HL-60/S4 treated with phorbol 12-myristate 13-acetate at 8.2 ng/mL for 4 days and 3 days (cell line): Measurements from ENCODE around the gene AMZ2.

Experiments used
- in situ Hi-C: fragments of 300-500 bp; cut with MboI; formaldehyde crosslinking; loops from 2 replicates; pipeline ENCODE4 v1.15.0; 2022; ENCODE audit warnings: low sequenced_read_pairs

Gene AMZ2

GRCh38 chr17:68290268-68290954 is 42.6 kb downstream of the AMZ2 start:
- in situ Hi-C loops: no loop called here

DNA sequence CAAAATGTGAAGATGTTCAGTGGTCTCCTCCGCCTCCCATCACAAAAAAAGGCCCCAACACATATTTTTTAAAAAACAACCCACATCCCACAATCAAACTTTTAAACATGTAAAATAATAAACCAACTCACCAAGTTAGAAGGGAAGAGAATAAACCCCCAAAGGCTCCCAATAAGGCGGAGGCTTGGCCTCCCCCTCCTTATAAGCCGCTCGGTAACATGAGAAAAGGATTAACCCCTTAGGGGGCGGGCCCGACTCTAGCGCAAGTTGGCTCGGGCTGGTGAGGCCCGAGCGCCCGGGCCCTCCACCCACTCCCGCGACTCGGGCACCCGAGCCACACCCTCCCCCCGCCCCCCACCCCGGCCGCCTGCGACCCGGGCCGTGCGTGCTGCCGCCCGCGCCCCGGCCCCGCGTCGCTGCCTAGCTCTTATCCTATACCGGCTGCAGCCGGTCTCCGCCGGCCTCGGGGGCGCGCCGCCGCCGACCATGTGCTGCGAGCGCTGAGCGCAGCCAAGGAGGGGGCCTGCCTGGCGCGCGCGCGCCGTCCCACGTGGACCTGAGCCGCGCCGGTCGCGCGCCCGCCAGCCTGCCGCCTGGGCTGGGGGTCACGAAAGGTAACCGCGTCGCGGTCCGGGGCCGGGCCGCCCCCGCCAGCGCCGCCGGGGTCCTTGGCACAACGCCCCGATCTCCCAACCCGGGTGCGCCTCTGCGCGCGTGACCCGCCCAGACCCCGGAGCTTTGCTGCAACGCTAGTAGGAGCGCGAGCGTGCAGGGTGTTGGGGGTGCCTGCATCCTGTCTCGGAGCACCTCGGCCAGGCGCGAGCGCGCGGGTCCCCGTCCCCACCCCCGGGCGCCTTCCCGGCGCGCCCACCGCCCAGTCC is 43.4 kb downstream of the AMZ2 start, which contains the start of the genes ARSG and SLC16A6:
ARSG (plus strand) TSS at position 541 of the 881 bp plus-strand sequence. CDS start 15,999 bp downstream, outside the sequence.
SLC16A6 (minus strand) TSS at position 173 of the 881 bp plus-strand sequence. CDS start 12,807 bp downstream, outside the sequence.
- in situ Hi-C loops: no loop called here

DNA sequence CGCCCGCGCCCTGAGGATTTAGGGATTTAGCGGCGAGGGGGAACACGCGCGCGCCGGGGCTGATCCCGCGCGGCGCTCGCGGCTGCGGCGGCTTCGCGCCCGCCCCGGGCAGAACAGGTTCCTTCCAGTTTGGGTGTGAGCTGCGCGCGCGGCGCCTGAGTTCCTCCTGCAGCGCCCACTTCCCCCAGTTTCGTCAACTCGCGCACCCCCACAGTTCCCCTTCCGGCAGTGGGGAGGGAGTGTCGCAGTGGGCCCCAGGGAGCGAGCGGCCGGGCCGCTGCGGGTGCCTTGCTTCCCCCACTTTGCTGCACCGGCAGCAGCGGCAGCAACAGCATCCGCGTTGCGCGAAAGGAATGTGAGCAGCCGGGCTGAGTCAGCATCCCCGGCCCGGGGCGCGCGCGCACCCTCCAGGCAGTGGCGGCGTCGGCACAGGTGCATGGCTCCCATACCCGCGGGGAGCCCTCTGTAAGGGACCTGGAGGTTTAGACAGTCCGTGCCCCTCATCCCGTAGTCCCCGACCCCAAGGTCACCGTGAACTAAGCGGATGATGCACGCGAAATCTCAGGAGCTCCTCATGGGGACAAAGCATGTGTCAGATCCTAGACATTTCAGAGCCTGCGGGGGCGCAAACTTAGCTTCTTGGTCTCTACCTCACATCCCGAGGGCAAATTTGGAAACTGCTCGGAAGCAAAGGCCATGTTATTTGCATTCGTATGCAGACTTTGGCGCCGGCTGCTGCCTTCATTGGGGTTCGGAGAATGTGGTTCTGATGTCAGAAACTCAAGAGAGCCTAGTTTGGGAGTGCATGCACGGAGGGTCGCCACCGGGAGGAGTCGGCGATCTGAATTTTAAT is 44.2 kb downstream of the AMZ2 start:
- in situ Hi-C loops: no loop called here

DNA sequence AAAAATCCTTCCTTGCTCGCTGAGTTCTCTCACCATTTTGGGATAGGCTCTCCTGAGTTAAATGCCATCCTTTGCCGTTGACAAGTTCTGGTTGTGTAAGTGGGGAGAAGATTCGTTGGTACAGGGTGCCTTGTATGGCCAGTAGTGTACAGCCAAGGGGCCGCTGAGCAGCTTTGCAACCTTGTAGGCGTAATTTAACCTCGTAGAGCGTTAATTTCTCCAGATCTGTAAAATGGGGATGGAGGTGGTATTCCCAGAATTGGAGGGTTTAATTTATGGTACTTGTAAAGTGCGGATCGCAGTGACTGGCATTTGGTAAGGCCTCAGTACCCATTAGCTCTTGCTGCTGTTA is 44.8 kb downstream of the AMZ2 start:
- in situ Hi-C loops: no loop called here

DNA sequence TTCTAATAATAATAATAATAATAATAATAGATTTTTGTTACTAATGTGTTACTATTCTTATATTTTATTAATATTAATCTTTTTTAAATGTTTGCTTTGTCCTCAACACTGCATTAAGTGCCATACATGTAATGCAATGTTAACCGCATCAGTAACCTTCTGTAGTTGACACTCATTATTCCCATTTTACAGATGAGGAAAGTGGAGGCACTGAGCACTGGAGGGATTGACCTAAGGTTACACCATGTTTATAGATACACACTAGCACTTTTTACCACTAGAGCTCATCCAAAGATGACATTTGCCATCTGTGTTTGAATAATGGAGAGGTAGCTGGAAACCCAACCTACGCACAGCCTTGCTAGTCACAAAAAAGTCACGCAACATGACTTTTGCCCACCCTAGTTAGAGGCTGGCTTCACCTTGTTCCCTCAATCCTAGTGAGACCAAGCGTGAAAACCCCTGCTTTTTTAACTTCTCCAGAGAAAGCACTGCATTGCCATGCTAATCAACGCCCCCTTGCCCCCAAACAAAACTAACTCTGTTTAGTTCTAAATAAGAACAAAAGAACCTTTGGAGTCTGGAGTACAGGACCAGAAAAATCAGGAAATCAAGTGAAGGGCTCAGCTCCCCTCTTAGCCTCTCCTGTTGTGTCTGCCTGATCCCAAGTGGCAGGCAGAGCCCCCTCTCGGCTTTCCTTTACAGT is 45.8 kb downstream of the AMZ2 start:
- in situ Hi-C loops: no loop called here

- in situ Hi-C loops: no loop called here
Measured at GRCh38 chr17:68294196-68294555, 46.3 kb downstream of the AMZ2 start.

DNA sequence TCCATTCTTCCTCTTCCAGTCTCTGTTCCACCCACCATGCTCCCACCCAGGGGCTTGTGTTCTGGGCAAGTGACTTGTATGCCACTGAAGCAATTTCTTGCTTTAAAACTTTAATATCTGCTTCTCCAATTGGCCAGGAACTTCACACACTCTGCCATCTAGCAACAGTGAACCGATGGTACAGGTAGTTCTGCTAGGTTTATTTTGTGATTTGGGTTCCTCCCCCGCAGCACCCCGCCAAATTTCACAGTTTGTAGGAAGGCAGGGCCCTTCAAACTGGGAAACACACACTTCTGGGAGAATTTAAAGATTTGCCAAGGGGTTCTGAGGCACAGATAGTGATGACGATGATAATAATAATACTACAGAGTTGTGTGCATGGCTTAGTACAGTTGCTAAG is 46.8 kb downstream of the AMZ2 start:
- in situ Hi-C loops: no loop called here

DNA sequence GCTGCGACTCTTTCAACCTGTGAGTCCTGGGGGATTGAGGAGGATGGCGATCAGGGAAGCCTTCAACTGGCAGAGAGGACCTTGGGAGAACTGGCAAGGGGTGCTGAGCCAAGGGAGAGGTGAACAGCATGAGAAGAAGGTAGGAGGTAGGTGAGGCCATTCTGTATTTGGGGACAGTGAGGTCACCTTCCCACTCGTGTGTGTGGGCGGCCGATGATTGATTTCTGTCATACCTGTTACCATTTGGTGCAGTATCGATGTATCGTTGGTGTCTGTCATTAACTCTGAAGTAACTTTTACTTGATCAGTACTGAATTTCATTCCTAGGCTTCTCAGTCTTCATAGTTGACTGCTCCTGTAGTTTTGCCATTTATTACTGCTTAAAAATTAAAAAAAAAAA is 47.2 kb downstream of the AMZ2 start:
- in situ Hi-C loops: no loop called here

DNA sequence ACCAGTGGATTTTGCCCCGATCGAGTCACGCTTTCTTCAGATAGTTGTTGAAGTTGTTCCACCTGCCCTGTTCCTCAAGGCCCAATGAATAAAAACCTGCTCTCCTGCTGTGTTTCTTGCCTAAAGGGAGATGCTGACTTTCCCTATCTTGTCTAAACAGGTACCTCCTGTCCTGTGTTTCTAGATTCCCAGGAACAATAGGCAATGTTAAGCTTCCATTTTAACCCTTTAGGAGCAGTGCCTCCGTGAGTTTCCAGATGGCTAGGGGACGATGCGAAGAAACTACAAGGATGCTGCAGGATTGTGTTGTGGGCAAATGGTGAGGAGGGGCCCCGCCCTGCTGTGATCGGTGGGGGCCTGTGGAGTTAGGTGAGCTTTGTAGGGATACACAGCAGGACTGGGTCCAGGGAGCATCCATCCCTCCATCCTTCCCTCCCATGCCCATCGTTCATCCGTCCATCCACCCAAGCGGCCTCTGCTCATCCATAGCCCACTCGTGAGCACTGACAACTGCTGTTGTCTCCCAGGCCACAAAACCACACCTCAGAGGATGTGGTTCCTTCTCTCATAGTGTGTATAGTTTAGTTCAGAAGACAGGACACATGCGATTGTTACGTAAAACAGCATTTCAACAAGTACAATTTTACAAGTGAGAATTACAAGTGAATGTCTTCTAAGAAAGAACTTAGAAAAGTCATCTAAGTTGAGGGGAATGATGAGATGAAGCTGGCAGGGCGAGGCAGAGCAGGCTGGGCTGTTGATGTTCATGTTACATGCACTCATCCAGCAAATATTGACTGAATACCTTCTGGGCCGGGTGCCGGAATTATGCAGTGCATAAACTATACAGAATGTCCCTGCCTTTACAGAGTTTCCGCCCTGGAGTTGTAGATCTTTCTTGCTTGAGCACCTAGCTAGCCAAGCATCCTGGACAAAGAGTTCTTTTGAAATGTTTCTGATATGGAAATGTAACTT is 48.7 kb downstream of the AMZ2 start:
- in situ Hi-C loops: no loop called here

- in situ Hi-C loops: no loop called here
Measured at GRCh38 chr17:68297195-68297594, 49.4 kb downstream of the AMZ2 start.

DNA sequence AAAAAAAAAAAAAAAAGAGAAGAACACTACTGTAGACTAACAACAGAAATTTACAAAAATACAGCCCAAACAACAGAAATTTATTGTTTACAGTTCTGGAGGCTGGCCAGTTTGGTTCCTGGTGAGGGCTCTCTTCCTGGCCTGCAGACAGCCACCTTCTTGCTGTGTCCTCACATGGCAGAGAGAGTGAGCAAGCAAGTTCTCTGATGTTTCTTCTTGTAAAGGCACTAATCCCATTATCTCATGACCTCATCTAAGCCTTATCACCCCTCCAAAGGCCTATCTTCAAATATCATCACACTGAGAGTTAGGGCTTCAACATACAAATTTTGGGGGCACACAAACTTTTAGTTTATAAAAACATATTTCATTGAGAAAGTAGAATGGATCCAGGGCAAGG is 50.8 kb downstream of the AMZ2 start:
- in situ Hi-C loops: no loop called here

DNA sequence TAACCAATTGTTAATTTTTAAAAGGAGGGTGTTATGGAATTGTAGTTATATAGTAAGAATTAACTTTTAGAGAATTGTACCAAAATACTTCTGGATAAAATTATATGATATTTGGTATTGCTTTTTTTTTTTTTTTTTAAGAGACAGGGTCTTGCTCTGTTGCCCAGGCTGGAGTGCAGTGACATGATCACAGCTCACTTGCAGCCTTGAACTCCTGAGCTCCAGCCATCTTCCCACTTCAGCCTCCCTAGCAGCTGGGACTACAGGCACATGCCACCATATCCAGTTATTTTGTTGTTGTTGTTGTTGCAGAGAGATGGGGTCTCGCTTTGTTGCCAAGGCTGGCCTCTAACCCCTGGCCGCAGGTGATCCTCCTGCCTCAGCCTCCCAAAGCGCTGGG is 52.0 kb downstream of the AMZ2 start:
- in situ Hi-C loops: no loop called here

DNA sequence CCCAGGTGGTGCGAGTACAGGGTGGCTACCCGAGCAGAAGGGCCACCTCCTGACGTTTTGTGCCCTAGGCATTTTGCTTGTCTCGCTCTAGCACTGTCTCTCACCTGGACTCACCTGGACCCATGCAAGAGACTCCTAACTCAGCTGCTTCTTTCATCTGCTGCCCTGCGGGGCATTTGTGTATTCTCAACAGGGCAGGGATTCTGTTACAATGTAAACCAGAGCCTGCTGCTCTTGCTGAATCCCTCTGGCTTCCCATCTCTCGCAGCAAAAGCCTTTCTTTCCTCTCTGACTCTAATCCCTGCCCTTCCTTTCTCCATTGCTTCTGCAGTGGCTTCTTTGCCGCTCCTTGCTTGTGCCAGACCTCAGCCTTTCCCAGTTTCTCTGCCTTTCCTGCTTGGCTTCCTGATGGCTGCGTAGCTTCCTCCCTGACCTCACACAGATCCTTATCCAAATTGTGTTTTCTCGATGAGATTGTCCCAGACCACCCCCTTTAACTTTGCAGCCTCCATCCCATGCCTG is 53.7 kb downstream of the AMZ2 start:
- in situ Hi-C loops: no loop called here

GRCh38 chr17:68302066-68302564 is 54.3 kb downstream of the AMZ2 start:
- in situ Hi-C loops: no loop called here

DNA sequence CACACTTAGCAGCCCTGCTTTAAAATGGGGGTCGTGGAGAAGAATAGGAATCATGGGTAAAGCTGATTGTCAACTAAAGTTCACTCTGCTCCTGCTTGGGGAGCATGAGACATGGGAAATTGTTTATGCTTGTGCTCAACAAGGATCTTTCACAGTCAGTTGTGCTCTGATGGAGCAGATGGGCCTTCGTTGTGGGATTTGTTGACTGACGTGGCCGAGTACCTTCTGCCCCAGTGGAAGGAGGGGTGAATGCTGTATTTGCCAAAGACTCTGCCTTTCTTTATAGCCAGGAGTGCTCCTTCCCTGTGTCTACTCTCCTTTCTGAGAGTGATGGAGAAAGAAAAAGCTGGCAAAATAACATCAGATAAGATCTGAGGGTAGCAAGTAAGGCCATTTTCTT is 54.8 kb downstream of the AMZ2 start:
- in situ Hi-C loops: no loop called here

- in situ Hi-C loops: no loop called here
Measured at GRCh38 chr17:68304706-68305105, 56.9 kb downstream of the AMZ2 start.

- in situ Hi-C loops: no loop called here
Measured at GRCh38 chr17:68305142-68305541, 57.3 kb downstream of the AMZ2 start.
